ENCODE measurements around the gene PIEZO1.
A peak's percentile ranks its signal among the peaks of the same experiment; 100 is the strongest.

PIEZO1 gene

DNA sequence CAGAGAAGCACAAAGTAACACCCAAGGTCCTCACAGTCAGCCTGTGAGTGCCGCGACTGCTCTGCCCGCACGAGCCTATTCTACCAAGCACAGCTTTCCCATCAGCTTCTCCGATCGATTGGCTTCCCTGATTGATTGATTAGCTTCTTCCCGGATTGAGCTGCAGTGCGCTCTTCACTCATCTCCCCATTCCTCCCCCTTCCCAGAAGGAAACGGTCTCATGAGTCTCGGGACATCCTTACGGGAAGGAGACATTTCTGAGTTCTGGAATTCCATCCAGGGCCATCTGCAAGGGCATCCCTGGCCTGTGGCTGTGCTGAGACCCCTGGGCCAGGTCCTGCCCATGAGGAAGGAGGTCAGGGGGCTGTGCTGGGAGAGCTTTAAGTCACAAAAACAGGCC is 18.0 kb downstream of the PIEZO1 start:
- DNase-seq (ENCODE audit: low read depth in 2 of 2) = no peak

DNA sequence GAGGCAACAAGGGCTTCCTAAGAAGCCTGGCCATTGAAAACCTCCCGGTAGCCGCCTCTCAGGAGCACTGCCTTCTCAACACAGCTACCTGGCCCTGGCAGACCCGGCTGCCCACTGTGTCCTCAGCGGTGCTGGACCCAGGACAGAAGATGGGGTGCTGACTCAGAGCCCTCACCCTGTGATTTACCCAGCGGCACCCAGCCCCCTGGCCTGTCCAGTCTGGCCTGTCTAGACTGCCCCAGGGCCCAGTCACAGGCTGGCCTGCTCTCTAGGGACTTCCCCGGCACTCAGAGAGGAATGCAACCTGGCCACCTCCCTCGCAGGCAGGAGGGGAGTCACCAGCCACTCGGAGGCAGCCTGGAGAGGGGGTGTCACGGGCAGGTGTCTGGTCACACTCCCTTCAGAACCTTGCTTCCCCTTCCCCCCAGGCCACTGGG is 20.1 kb downstream of the PIEZO1 start:
- no peak for DNase-seq (ENCODE audit: low read depth in 2 of 2)

DNA sequence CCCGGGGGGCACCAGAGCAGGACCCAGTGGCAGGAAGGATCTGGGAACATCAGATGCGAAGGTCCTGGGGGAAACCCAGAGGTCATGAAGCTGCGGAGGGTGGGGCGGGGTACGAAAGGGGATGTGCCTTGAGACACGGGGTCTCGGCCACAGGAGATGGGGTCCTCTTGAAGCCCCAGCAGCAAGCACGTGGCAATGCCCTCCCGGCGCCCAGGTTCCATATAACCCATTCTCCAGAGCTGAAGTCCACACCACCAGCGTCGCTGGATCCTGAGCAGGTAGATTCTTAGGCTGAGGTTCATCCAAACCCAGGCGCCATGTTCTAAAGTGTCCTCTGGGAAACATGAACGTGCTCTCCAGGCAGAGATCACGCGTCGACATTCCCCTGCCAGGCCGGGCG is 20.9 kb downstream of the PIEZO1 start:
- no peak for DNase-seq (ENCODE audit: low read depth in 2 of 2)

DNA sequence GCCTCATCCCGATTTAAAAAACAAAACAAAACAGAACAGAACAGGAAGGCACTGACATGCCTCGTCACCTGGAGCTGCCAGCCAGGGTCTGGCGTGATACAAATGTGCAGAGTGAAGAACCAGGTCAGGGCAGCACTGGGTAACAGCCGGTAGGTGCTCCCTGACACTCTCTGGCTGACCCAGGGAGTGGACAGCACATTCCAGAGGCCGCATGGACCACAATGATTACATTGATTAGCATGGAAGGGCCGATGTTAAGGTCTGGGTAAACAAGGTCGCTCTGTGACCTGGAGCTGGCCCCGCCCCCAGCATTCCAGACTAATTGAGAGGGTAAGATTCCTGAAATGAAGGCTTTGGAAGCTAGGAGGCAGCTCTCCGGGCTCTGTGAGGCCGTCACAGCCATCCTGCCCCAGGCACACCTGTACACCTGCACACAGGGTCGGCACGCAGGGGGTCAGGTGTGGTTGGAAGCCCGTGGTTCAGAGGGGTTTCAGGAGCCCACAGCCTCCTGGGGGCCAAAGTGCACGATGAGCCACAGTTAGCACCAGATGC is 21.4 kb downstream of the PIEZO1 start:
- no peak for DNase-seq (ENCODE audit: low read depth in 2 of 2)

DNA sequence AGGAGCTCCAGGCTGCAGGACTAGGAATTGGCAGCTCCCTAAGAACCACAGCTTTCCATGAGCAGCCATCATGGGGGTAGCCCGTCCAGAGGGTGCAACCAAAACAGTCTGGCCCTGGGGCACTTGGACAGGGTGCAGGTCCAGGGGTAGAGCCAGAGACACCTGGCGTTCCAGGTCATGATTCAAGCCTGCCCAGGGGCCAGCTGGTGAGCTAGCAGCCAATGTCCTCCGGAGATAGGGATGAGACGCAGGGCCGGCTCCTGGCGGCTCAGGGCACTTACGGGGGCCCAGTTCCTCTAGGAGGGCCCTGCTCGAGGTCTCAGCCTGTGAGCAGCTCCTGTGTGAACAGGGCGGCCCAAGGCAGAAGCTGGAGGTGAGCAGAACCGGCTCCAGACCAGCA is 22.1 kb downstream of the PIEZO1 start:
- no peak for DNase-seq (ENCODE audit: low read depth in 2 of 2)

DNA sequence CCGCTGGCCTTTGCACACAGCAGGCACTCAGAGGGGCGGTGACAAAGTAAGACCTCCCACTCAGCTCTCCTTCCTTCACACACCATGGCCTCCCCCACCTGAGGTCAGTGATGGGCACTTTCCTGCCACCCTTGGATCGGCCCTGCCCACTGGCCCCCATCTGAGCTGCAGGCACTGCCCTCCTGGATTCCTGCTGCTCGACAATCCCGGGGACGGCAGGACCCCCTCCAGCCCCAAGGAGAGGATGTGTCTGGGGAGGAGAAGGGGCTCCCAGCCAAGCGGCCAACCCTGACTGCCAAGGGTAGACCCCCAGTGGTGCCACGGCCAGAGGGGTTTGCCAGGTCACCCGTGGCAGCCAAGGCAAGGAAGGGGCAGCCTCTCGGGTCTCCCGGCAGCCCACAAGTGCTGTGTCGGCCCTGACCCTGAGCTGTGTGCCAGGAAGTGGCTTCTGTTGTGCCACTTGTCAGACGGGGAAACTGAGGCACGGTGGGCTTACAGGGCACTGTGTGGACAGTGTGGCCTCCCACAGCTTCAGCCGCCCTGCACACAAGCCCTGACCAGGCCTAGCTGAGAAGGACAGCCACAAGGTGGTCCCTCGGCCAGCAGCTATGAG is 22.7 kb downstream of the PIEZO1 start:
- no peak for DNase-seq (ENCODE audit: low read depth in 2 of 2)

DNA sequence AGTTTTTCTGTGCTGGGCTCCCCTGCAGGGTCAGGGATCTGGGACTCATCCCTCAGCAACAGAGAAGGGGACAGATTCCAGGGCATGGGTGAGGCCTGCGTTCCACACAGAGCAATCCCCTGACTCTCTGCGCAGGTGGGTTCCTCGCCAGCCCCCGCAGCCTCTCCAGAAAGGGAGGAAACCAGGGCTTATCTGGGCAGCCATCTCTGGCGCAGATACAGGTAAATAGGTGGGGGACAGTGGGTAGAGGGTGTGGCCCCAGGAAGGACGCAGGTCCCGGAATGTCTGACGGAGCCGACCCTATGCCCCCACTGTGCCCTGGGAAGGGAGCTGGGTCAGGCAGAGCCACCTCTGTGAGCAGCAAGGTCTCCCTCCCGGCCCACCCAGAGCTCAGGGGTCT is 23.2 kb downstream of the PIEZO1 start:
- no peak for DNase-seq (ENCODE audit: low read depth in 2 of 2)

DNA sequence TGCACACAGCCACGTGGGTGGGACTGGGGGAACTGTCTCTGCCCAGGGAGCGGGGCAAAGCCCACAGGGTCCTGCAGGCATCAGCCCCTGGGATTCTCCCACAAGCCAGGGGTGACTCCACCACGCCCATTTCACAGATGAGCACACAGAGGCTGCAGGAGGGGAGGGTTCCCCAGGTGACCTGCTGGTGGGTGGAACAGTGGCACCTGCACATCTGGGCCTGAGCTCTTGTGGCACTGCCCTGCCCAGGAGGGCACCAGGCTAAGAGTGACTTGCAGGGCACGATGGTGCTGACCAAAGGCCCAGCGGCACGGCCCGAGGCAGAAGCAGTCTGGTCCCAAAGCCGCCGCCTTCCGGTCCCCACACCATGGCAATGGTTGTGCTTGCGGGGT is 23.9 kb downstream of the PIEZO1 start:
- no peak for DNase-seq (ENCODE audit: low read depth in 2 of 2)

DNA sequence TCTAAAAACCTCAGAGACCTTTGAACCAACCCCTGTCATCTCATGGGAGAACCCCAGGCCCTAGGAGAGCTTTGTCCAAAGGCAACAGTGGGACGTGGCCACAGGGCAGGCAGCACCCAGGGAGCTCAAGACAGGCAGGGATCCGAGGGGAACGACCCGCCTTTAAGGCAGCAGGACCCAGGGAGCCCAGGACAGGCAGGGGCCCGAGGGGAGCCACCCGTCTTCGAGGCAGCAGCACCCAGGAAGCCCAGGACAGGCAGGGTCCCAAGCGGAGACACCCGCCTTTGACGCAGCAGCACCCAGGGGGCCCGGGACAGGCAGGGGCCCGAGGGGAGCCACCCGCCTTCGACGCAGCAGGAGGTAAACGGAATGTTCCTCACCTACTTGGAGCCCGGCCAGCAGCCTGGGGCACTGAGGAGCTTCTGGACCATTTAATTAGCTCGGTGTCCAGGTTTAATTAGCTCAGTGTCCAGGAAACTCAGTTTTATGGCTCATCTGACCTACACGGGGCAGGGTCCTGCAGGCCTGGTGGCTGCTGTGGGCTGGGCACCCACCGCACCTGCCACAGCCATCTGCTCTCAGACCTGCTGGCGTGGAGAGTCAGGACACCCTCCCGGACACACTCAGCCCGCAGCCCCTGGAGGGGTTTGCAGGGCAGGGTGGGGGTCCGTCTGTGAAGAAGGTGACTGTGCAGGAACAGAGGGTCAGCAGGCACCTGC is 24.4 kb downstream of the PIEZO1 start:
- DNase-seq (ENCODE audit: low read depth in 2 of 2) = no peak

DNA sequence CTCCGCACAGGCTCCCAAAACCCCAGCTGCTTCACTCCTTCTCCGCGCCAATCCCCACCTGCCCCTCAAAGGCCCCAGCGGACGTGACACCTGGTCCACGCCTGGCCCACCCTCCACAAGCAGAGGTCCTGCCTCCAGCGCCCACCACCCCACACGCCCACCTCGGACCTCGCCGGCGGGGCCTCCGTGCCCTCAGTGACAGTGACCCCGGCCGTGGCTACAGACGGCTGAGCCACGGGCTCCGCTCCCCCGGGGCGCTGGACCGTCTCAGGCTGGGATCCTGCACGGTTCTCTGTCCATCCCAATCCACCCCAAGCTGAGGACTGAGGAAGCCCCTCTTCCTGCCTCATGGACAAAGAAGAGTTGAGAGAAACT is 25.1 kb downstream of the PIEZO1 start:
- no peak for DNase-seq (ENCODE audit: low read depth in 2 of 2)

DNA sequence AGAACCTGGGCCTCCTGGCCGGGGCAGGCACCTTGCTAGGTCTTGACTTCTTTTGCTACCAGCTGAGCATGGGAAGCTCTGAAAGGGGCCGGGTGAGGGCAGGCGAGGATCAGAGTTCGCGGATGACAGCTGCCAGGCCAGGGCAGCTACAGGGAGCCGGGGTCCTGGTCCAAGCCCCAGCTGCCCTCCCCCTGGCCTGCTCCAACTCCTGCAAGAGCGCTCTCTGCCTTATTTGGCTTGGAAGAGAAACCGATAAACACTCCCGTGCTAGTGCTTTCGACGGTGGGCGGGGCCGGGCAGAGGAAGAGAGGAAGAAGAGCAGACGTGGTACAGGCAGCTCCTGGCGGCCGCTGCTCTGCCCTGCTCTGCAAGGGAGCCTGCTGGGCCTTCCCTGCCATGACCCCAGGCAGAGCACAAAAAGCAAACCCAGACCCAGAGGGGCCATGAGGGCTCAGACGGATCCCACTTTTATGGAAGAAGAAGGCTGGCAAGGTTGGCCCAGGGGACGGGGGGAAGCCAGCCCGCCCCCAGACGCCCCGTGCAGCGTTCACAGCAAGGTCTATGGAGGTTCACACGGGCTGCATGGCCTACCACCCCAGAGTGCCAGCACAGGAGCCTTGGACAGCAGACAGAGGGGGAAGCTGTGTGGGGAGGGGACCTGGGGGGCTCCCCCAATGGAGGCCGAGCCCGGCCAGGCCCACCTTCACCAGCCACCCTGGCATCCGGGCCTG is 25.6 kb downstream of the PIEZO1 start:
- peak in 1 of 2 donors; percentile 49 for DNase-seq (ENCODE audit: low read depth in 2 of 2)

DNA sequence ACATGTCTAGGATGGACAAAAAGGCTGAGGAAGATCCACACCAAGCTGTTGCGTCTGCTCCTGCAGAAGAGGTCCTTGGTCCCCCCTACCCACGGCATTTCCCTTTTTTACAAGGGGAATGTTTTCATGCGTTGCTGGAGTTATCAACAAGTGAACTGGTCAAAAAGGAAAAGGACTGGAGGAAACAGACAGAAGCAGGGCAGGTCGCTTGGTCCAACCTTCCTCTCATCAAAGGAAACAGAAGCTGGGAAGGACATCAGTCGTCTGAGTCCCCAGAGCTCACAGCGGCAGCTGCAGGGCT is 26.1 kb downstream of the PIEZO1 start:
- DNase-seq (ENCODE audit: low read depth in 2 of 2) = no peak

DNA sequence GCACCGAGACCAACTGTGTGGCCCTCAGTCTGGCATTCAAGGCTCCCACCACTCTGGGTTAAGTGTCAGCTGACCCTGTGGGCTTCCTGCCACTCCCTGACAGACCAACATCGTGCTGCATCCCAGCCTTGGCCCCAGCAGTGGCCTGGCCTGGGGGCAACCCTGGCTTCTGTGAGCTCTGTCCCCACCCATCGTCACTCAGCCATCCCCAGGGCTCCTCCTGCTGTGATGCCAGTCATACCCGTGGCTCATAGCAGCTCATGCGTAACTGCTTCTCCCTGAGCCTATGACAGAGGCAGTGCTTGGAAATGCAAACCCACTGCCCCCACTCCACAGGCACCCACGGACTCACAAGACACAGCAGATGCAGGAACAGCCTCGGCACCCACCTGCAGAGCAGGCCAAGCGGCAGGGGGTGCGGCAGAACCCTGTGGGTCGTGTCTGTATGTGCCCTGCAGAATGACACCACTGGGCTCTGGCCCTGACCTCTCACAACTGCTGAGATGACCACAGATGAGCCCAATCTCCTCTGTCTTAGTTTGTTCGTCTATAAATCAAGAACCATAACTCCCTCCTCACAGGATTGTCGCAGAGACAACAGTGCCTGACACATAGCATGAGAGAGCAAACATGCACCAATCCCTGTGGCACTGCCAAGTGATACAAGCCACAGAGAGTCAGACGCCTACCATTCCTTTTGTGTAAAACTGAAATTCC is 26.6 kb downstream of the PIEZO1 start:
- no peak for DNase-seq (ENCODE audit: low read depth in 2 of 2)

DNA sequence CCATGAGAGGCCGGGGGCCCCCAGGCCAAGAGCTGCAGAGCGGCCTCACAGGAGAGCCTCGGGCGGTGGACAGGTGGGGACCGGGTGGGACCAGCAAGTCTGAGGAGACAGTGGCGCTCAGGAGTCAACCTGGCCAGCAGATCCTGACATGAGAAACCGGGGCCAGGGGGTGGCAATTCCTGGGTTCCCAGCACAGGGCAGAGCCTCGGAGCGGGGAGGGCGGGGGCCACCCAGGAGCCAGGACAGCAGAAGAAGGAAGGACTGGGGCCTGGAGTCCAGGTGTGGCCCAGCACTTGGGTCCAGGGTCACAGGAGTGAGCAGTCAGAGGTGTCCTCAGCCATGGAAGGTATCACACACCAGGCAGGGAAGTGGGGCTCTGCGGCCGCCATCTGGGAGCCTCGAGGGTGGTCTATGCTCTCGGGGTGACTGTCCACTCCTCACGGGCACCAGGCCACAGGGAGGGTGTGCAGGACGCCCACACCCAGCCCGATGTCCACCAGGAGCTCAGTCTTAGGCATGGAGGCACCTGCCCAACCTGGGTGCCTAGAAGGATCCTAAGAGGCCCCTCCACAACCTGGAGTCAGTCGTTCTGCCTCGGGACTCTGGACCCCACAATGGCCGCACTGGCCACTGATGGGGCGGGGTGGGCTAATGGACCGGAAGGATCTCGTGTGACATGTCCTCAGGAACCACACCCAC is 29.1 kb downstream of the PIEZO1 start:
- DNase-seq (ENCODE audit: low read depth in 2 of 2) = no peak

DNA sequence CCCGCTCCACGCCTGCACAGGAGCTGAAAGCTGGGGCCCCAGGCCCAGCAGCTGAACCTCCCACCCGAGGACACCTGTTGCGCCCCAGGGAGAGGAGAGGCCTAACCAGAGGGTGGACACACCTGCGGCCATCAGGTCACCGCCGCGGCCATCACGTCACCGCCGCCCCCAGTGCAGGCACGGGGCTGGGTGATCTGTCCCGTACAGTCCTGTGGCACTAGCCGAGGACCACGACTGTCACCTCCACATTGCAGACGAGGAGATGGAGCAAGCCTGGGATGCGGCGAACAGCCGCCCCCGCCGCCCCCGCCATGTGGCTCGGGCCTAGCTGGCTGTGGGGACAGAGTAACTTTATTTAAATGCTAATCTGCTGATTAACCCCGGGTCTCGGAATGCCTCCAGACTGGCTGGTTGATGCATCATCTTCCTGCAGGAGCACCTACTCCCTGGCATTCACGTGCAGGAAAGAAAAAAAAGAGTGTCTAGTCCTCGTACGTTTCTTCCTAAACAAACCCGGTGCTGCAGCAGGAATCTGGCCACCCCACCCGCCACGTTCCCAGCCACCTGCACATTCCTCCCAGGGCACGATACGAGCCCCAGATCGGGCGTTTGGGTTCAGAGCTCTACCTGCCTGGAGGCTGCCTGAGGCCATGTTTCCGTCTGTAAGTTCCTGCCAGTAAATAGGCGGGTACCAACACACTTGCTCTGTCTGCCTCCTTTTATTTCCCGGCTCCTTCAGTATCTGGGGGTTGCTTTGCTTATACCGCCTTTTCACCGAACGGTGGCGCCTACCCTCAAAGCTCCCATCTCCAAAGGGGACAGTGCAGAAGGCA is 29.9 kb downstream of the PIEZO1 start:
- no peak for DNase-seq (ENCODE audit: low read depth in 2 of 2)

DNA sequence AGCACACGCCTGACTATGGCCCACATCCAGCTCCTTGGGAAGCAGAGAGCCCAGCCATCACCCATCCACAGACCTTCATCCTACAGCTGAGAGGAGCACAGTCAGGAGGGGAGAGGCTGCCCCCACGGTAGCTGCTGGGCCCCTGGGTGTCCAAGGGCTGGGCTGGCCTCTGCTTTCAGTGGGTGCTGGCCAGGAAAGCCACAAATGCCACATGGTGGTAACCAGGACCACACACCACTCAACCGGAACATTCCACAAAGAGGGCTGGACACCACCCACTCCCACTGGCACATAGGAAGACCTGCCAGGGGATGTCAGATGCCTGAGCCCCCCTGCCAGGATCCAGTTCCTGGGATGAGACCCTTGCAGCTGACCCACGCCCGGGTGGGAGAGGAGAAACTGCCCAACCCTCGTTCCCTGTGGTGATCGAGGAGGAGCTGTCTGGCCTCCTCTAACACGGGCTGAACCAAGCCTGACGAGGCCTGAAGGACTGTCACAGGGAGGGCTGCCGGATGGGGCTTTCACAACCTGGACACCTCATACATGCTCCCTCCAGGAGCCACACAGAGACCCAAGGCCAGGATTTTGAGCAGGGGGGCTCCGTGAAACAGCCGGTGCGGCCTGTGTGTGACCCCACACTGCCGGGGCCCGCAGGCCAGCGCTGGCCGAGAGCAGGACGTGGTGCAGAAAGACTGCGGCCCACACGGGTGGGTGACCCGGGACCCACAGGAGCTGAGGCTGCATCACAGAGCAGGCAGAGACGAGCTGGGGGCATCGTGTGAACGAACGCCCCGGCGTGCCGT is 30.7 kb downstream of the PIEZO1 start:
- DNase-seq (ENCODE audit: low read depth in 2 of 2) = no peak

DNA sequence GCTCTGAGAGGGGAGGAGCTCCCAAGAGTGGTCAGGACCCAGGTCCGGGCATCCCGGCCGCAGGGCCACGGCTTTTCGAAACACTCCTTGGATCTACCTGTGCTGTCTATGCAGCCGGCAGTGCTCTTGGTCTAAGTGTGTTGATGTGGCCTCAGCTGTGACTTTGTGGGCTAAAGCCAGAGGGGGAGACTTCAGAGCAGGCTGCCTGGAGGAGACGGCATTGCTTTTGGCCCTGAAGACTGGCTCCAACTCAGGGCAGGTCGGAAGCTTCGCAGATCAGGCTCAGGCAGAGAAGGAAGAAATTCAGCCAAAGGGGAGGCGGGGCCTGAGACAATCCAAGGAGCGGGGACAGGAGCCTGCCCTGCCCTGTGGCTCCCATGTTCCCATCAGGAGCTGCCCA is 31.4 kb downstream of the PIEZO1 start:
- DNase-seq (ENCODE audit: low read depth in 2 of 2) = no peak

DNA sequence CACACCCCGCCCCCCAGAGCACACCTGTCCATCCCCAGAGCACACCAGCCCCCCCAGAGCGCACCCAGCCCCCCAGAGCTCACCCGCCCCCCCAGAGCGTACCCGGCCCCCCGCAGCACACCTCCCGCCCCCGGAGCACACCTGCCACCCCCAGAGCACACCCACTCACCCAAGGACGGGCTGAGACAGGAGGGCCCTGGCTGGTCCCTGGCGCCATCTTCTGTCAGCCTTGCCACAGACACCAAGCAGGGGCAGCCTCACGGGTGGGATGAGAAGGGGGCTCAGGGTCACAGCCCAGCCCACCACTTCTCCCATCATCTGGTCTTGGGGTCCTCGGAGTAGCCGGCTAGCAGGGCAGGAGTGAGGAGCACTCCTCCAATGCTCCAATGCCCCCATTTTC is 31.8 kb downstream of the PIEZO1 start:
- no peak for DNase-seq (ENCODE audit: low read depth in 2 of 2)

DNA sequence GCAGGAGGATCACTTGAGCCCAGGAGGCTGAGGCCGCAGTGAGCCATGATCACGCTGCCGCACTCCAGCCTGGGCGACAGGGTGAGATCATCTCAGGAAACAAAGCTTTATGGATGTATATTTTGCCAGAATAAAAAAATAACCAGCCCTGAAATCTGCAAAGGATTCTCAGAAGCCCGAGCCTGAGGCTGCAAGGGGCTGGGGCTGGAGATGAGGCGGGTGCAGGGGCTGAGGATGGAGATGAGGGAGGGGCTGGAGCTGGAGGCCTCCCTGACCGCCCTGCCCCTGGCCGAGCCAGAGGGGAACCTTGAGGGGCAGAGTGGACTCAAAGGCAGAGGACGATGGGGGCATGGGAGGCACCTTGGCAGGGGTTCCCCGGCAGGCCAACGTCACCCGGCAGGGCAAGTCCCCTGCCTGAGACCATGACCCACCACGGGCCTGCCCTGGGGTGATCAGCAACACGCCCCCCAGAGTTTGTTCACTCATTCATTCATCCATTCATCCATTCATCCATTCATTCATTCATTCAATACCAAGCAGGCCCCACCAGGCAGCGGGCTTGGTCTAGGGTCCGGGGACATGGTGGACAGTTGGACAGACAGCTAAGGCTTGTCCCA is 32.5 kb downstream of the PIEZO1 start:
- no peak for DNase-seq (ENCODE audit: low read depth in 2 of 2)

DNA sequence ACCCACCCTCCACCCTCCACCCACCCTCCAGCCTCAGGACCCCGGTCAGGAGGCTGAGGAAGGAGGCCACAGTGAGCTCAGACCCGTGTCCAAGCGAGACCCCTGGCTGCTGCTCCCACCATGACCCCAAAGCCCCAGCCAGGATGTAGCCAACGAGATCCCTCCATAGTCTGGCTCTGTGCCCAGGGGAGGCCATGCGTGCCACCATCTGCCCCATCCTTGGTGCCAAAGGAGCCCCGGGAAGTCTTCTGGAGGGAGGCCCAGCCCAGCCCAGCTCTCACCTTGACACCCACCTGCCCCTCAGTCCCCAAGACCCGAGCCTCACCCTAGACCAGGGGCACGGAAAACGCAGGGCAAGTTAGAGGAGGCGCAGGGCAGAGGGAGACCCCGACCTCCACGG is 34.2 kb downstream of the PIEZO1 start:
- no peak for DNase-seq (ENCODE audit: low read depth in 2 of 2)

Measured in stimulated activated CD4-positive, alpha-beta T cell treated with anti-CD3 and anti-CD28 coated beads, Interleukin-1b, Interleukin-23, amount 100 ng/mL, for 4 hours (primary cell).